ENCODE results near the gene PTGIR.
A peak's percentile ranks its signal among the peaks of the same experiment; 100 is the strongest.

The PTGIR gene

GRCh38 chr19:46624958-46625661 is at the start of gene PTGIR:
Gene PTGIR, minus strand, starts transcription at chr19:46625089. Its CDS starts 864 bp downstream, at chr19:46624225.
- peak; percentile 81 for DNase-seq (ENCODE audit: low spot score)

GRCh38 chr19:46670813-46671212 is 45.9 kb upstream of the PTGIR start:
- DNase-seq (ENCODE audit: low spot score), result peak; percentile 42

- no peak for DNase-seq (ENCODE audit: low spot score)
Measured at GRCh38 chr19:46668662-46669061, 43.8 kb upstream of the PTGIR start.

- no peak for DNase-seq (ENCODE audit: low spot score)
Measured at GRCh38 chr19:46665072-46665471, 40.2 kb upstream of the PTGIR start.

GRCh38 chr19:46661735-46662592 is 37.1 kb upstream of the PTGIR start:
- peak; percentile 88 for DNase-seq (ENCODE audit: low spot score)

- peak; percentile 100 for DNase-seq (ENCODE audit: low spot score)
Measured at GRCh38 chr19:46661020-46661731, 36.3 kb upstream of the PTGIR start, which contains the start of gene DACT3. Gene DACT3, minus strand, starts transcription at chr19:46661182. Its CDS starts 118 bp downstream, at chr19:46661064.

GRCh38 chr19:46660551-46661019 is 35.7 kb upstream of the PTGIR start:
- DNase-seq (ENCODE audit: low spot score), result no peak

GRCh38 chr19:46660008-46660517 is 35.2 kb upstream of the PTGIR start:
- peak; percentile 53 for DNase-seq (ENCODE audit: low spot score)

GRCh38 chr19:46659151-46660007 is 34.5 kb upstream of the PTGIR start:
- peak; percentile 64 for DNase-seq (ENCODE audit: low spot score)

GRCh38 chr19:46656541-46656940 is 31.7 kb upstream of the PTGIR start:
- no peak for DNase-seq (ENCODE audit: low spot score)

- no peak for DNase-seq (ENCODE audit: low spot score)
Measured at GRCh38 chr19:46654621-46655152, 29.8 kb upstream of the PTGIR start.

GRCh38 chr19:46650445-46650844 is 25.6 kb upstream of the PTGIR start:
- no peak for DNase-seq (ENCODE audit: low spot score)

GRCh38 chr19:46648961-46649960 is 24.4 kb upstream of the PTGIR start:
- peak; percentile 2 for DNase-seq (ENCODE audit: low spot score)

- DNase-seq (ENCODE audit: low spot score), result peak; percentile 4
Measured at GRCh38 chr19:46648060-46648960, 23.4 kb upstream of the PTGIR start.

GRCh38 chr19:46646402-46646801 is 21.5 kb upstream of the PTGIR start:
- DNase-seq (ENCODE audit: low spot score), result no peak

- no peak for DNase-seq (ENCODE audit: low spot score)
Measured at GRCh38 chr19:46644720-46645119, 19.8 kb upstream of the PTGIR start.

GRCh38 chr19:46640656-46641055 is 15.8 kb upstream of the PTGIR start:
- DNase-seq (ENCODE audit: low spot score), result no peak

GRCh38 chr19:46639358-46640182 is 14.7 kb upstream of the PTGIR start:
- DNase-seq (ENCODE audit: low spot score), result peak; percentile 77
